Trophoblast cell (in vitro differentiated cells and primary cell): ENCODE data around the gene GPR173. TPM values are rescaled to one million over a fixed set of nuclear protein-coding genes. Genes with fewer than 3 reads are reported as not detected.

Source experiments
- DNase-seq, 2 donors: peaks; one replicate each; pipeline ENCODE4 v3.0.0-alpha.2; 2016
- H2AFZ ChIP-seq: 2 replicates; pipeline ENCODE4 v1.6.1; 2013; ENCODE audit warnings: low read length, moderate library complexity, mild to moderate bottlenecking; ENCODE audit not compliant: insufficient read depth, poor library complexity
- H2AK5ac ChIP-seq: 2 replicates; pipeline ENCODE4 v1.6.1; 2013; ENCODE audit warnings: mild to moderate bottlenecking, low read length
- H2BK120ac ChIP-seq: 2 replicates; pipeline ENCODE4 v1.6.1; 2013; ENCODE audit warnings: low read length, mild to moderate bottlenecking, moderate library complexity; ENCODE audit not compliant: insufficient read depth, poor library complexity
- H2BK12ac ChIP-seq: 2 replicates; pipeline ENCODE4 v1.6.1; 2013; ENCODE audit warnings: mild to moderate bottlenecking, low read length, moderate library complexity
- H2BK5ac ChIP-seq: 2 replicates; pipeline ENCODE4 v1.6.1; 2013; ENCODE audit warnings: low read length, low read depth, moderate library complexity, mild to moderate bottlenecking; ENCODE audit not compliant: poor library complexity
- H3K14ac ChIP-seq: 2 replicates; pipeline ENCODE4 v1.6.1; 2013; ENCODE audit warnings: mild to moderate bottlenecking, low read length
- H3K18ac ChIP-seq: 2 replicates; pipeline ENCODE4 v1.6.1; 2013; ENCODE audit warnings: mild to moderate bottlenecking, low read length
- H3K23ac ChIP-seq: 2 replicates; pipeline ENCODE4 v1.6.1; 2013; ENCODE audit warnings: low read length
- H3K27ac ChIP-seq: 2 replicates; pipeline ENCODE4 v1.5.1; 2013; ENCODE audit warnings: low read depth, mild to moderate bottlenecking, inconsistent platforms, low read length, moderate library complexity
- H3K27me3 ChIP-seq: 2 replicates; pipeline ENCODE4 v1.6.1; 2013; ENCODE audit warnings: inconsistent platforms, mild to moderate bottlenecking, low read length, moderate library complexity; ENCODE audit not compliant: insufficient read depth
- H3K36me3 ChIP-seq, 2 experiments: 1 replicate in 1 of 2; 2 replicates in 1 of 2; pipeline ENCODE4 v1.6.1; 2013; ENCODE audit warnings: low read length in 2 of 2, mild to moderate bottlenecking in 2 of 2, moderate library complexity in 1 of 2; ENCODE audit not compliant: insufficient read depth in 2 of 2, control insufficient read depth in 1 of 2
- H3K4ac ChIP-seq: 2 replicates; pipeline ENCODE4 v1.6.1; 2013; ENCODE audit warnings: low read depth, mild to moderate bottlenecking, low read length, moderate library complexity
- H3K4me1 ChIP-seq, 2 experiments: 1 replicate in 1 of 2; 2 replicates in 1 of 2; pipeline ENCODE4 v1.6.1; 2013; ENCODE audit warnings: low read length in 2 of 2, mild to moderate bottlenecking in 2 of 2, moderate library complexity in 1 of 2; ENCODE audit not compliant: insufficient read depth in 2 of 2, control insufficient read depth in 1 of 2
- H3K4me2 ChIP-seq: 2 replicates; pipeline ENCODE4 v1.6.1; 2013; ENCODE audit warnings: inconsistent platforms, mild to moderate bottlenecking, low read length, moderate library complexity
- H3K4me3 ChIP-seq: 2 replicates; pipeline ENCODE4 v1.5.1; 2013; ENCODE audit warnings: mild to moderate bottlenecking, low read depth, low read length, inconsistent platforms
- H3K79me1 ChIP-seq: one replicate; pipeline ENCODE4 v1.6.1; 2013; ENCODE audit warnings: low read length
- H3K79me2 ChIP-seq: 2 replicates; pipeline ENCODE4 v1.6.1; 2013; ENCODE audit warnings: low read length, mild to moderate bottlenecking; ENCODE audit not compliant: control insufficient read depth, insufficient read depth, poor library complexity
- H3K9ac ChIP-seq: 2 replicates; pipeline ENCODE4 v1.6.1; 2013; ENCODE audit warnings: mild to moderate bottlenecking, low read length
- H3K9me3 ChIP-seq: 2 replicates; pipeline ENCODE4 v1.6.1; 2013; ENCODE audit warnings: low read depth, mild to moderate bottlenecking, control low read depth, inconsistent platforms, low read length; ENCODE audit not compliant: insufficient read depth
- H4K12ac ChIP-seq: 2 replicates; pipeline ENCODE4 v1.6.1; 2013; ENCODE audit warnings: low read depth, mild to moderate bottlenecking, low read length, moderate library complexity
- H4K8ac ChIP-seq: 2 replicates; pipeline ENCODE4 v1.6.1; 2013; ENCODE audit warnings: low read depth, mild to moderate bottlenecking, low read length, moderate library complexity
- H4K91ac ChIP-seq: one replicate; pipeline ENCODE4 v1.6.1; 2013; ENCODE audit warnings: low read depth, mild to moderate bottlenecking, low read length, moderate library complexity
- WGBS: extraction: QIAGEN DNeasy Blood & Tissue Kit; methylation state at CpG from one replicate; pipeline ENCODE4 v1.1.7; 2013; ENCODE audit warnings: missing lambda C conversion rate; ENCODE audit not compliant: insufficient read length, insufficient coverage; ENCODE audit errors: extremely low coverage; 5-methylcytosine and 5-hydroxymethylcytosine counted together
- polyA plus RNA-seq: library from polyadenylated mRNA; stranded (reverse); fragments of 200-250 nt; gene quantifications from 2 replicates; pipeline ENCODE4 v1.2.3, GENCODE V29; 2013

Gene GPR173
- 0.15 and 0.16 TPM in 2 replicates for polyA plus RNA-seq

- no peak within 1 kb of the TSS for H3K4ac ChIP-seq
- peak within 1 kb of the TSS; percentile 53 for H3K4me3 ChIP-seq
- H2AK5ac ChIP-seq: no peak within 1 kb of the TSS
- no peaks in the 10 kb centered on the region for H3K27me3 ChIP-seq
- H3K79me2 ChIP-seq: no peaks in the 10 kb centered on the region
- no peaks in the 10 kb centered on the region for H3K79me1 ChIP-seq
- H4K91ac ChIP-seq: no peak within 1 kb of the TSS
- peak within 1 kb of the TSS; percentile 39 for H4K12ac ChIP-seq
- H3K36me3 ChIP-seq: no peaks in the 10 kb centered on the region
- H3K18ac ChIP-seq: no peak within 1 kb of the TSS
- H3K27ac ChIP-seq: no peak within 1 kb of the TSS
- no peak within 1 kb of the TSS for H3K14ac ChIP-seq
- WGBS: no CpG with 5 or more reads among the region's 38 CpGs
- no peak within 1 kb of the TSS for H4K8ac ChIP-seq
- H3K9me3 ChIP-seq: no peaks in the 10 kb centered on the region
- peak within 1 kb of the TSS; percentile 43 for H3K4me2 ChIP-seq
- no peak within 1 kb of the TSS for H2BK12ac ChIP-seq
- H3K4me1 ChIP-seq: no peaks in the 10 kb centered on the region
- no peak within 1 kb of the TSS for H3K23ac ChIP-seq
- DNase-seq: no peak
- no peak within 1 kb of the TSS for H2BK5ac ChIP-seq
- no peak within 1 kb of the TSS for H2BK120ac ChIP-seq
- no peak within 1 kb of the TSS for H2AFZ ChIP-seq
- no peak within 1 kb of the TSS for H3K9ac ChIP-seq
Measured at GRCh38 chrX:53048169-53049126, at the start of gene GPR173. TSS of gene GPR173 (plus strand) at chrX:53048789. CDS start at chrX:53076622, 27,833 bp downstream.

DNA sequence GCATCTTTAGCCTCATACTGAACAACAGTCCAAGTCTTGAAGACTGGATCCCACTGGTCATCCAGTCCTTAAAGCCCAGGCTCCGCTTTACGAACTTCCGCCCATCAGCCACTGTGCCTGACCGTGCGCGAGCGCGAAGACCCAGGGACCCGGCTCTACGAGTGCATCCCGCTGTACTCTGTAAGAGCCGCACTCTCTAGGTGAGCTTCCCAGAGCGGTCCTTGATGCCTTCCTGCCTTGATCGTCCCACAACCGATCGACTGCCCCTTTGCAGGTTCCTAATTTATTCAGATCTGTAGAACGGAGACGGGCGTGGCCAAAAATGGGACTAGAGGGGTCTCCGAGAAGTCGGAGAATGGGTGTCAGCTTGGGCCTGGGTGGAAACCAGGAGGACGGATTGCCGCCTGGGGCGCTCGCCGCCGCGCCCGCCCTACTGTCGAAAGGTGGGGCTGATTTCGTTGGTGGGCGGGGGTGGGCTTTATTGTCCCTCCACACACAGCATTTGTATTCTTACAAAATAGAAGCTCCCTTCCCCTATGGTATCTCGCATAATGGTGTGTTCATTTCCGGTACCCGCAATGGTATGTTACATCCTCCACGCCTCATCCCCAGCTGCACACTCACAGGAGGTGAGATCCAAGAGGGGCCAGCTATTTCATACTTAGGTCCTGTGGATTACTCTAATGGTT lies 48.0 kb upstream of the GPR173 start:
- no peaks in the 10 kb centered on the region for H3K27me3 ChIP-seq
- DNase-seq: no peak
- no peaks in the 10 kb centered on the region for H3K36me3 ChIP-seq
- WGBS: no CpG with 5 or more reads among the region's 36 CpGs
- H4K91ac ChIP-seq: no peak overlapping the region
- H3K9me3 ChIP-seq: no peaks in the 10 kb centered on the region
- H3K79me2 ChIP-seq: peaks cover under 1% of the 10 kb centered on the region
- no peak overlapping the region for H2AK5ac ChIP-seq
- H3K23ac ChIP-seq: no peak overlapping the region
- H3K4me3 ChIP-seq: no peak overlapping the region
- H2BK12ac ChIP-seq: no peak overlapping the region
- H3K4me1 ChIP-seq: peaks cover 0 to 3% of the 10 kb centered on the region in 2 experiments
- no peak overlapping the region for H4K8ac ChIP-seq
- no peak overlapping the region for H3K14ac ChIP-seq
- H2BK5ac ChIP-seq: no peak overlapping the region
- H3K18ac ChIP-seq: no peak overlapping the region
- H2AFZ ChIP-seq: no peak overlapping the region
- H3K4me2 ChIP-seq: no peak overlapping the region
- H3K79me1 ChIP-seq: peaks cover 1% of the 10 kb centered on the region
- no peak overlapping the region for H2BK120ac ChIP-seq
- H3K4ac ChIP-seq: no peak overlapping the region
- H4K12ac ChIP-seq: no peak overlapping the region
- H3K27ac ChIP-seq: no peak overlapping the region
- H3K9ac ChIP-seq: no peak overlapping the region

DNA sequence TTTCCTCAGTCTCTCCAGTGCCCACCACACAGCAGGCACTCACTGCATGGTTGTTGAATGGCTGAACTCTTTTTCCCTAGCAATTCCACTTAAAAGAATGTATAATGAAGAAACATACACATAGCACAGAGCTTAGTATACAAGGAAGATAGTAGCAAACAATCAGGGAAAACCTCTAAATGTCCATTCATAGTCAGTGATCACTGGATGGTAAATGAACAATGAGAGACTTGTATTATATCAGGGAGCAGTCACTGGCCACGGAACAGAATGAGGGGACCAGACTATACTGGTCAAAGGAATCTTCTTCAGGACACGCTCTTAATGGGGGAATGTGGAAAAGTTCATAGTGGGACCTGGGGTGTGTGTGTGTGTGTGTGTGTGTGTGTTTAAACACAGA lies 46.6 kb upstream of the GPR173 start:
- Histone ChIP-seq H3K23ac (no peak overlapping the region), H3K4ac (no peak overlapping the region), H3K14ac (no peak overlapping the region), H2AFZ (no peak overlapping the region), H3K4me3 (no peak overlapping the region), H3K9me3 (no peaks in the 10 kb centered on the region), H4K12ac (no peak overlapping the region), H3K9ac (no peak overlapping the region), H3K79me1 (no peaks in the 10 kb centered on the region), H3K79me2 (no peaks in the 10 kb centered on the region), H3K18ac (no peak overlapping the region), H3K36me3 (no peaks in the 10 kb centered on the region), H2BK12ac (no peak overlapping the region), H4K91ac (no peak overlapping the region), H3K27me3 (no peaks in the 10 kb centered on the region), H2BK5ac (no peak overlapping the region), H2BK120ac (no peak overlapping the region), H3K4me2 (no peak overlapping the region), H3K4me1 (no peaks in the 10 kb centered on the region), H3K27ac (no peak overlapping the region), H2AK5ac (no peak overlapping the region), H4K8ac (no peak overlapping the region)
- WGBS: no CpG with 5 or more reads among the region's 2 CpGs
- DNase-seq: no peak

GRCh38 chrX:53003111-53003510 lies 45.5 kb upstream of the GPR173 start:
- Histone ChIP-seq H3K27me3 (no peaks in the 10 kb centered on the region), H2AFZ (no peak overlapping the region), H3K23ac (no peak overlapping the region), H2BK120ac (no peak overlapping the region), H4K91ac (no peak overlapping the region), H2AK5ac (no peak overlapping the region), H3K9me3 (no peaks in the 10 kb centered on the region), H2BK5ac (no peak overlapping the region), H3K9ac (no peak overlapping the region), H2BK12ac (no peak overlapping the region), H3K4me1 (no peaks in the 10 kb centered on the region), H3K18ac (no peak overlapping the region), H3K14ac (no peak overlapping the region), H4K12ac (no peak overlapping the region), H3K79me1 (no peaks in the 10 kb centered on the region), H3K4me2 (no peak overlapping the region), H3K36me3 (no peaks in the 10 kb centered on the region), H3K4ac (no peak overlapping the region), H3K27ac (no peak overlapping the region), H3K79me2 (no peaks in the 10 kb centered on the region), H3K4me3 (no peak overlapping the region), H4K8ac (no peak overlapping the region)
- no CpG with 5 or more reads among the region's 6 CpGs for WGBS
- no peak for DNase-seq
